Measurements from ENCODE around the gene CDC37L1. TPM values are rescaled to one million over a fixed set of nuclear protein-coding genes. Genes with fewer than 3 reads are reported as not detected.

Gene CDC37L1
- 9.3 and 9.4 TPM in 2 replicates for total RNA-seq
- long read RNA-seq, transcript CDC37L1-201 (7 exons, 3,502 nt), result major isoform, 24 of 30 reads
- long read RNA-seq, partial matches to known transcripts, result 2 of 30 reads
- long read RNA-seq, other reads (novel, unspliced or antisense), result 2 of 30 reads

GRCh38 chr9:4679268-4680172 lies at the start of gene CDC37L1:
Gene CDC37L1 (plus strand): TSS chr9:4679569. CDS start chr9:4679768, 199 bp downstream.
- Mint-ChIP-seq H3K4me3 (no peak within 1 kb of the TSS), H3K36me3 (ENCODE audit: low read depth) (peaks cover 3% of the 10 kb centered on the region), H3K27me3 (ENCODE audit: low read depth) (no peaks in the 10 kb centered on the region), H3K9me3 (no peaks in the 10 kb centered on the region), H3K27ac (ENCODE audit: unreplicated experiment) (no peak within 1 kb of the TSS), H3K4me1 (no peaks in the 10 kb centered on the region)
- peak; percentile 78 for TF ChIP-seq CTCF (conservative IDR thresholded peaks at IDR 0.05)
- DNase-seq (ENCODE audit: low read depth, low spot score), result peak; percentile 97

DNA sequence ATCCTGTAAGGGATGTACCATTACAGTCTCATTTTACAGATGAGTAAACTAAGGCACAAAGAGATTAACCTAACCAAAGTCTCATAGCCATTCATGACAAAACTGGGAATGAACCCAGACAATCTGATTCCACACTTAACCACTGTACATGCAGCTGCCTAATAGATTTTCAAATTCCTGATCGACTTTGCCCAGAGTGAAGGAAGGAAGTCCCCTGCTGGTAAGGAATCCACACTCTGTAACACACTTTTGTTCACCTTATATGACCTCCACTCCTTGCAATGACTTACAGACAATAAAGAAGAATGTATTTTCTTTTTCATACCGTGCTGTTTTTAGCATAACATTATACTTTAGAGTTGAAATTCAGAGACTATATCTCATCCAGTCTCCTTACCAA lies 48.5 kb upstream of the CDC37L1 start:
- TF ChIP-seq CTCF (conservative IDR thresholded peaks at IDR 0.05), result no peak

GRCh38 chr9:4638968-4639367 lies 40.4 kb upstream of the CDC37L1 start:
- no peak for TF ChIP-seq CTCF (conservative IDR thresholded peaks at IDR 0.05)
- no peaks in the 10 kb centered on the region for H3K27me3 Mint-ChIP-seq (ENCODE audit: low read depth)
- H3K36me3 Mint-ChIP-seq (ENCODE audit: low read depth), result no peaks in the 10 kb centered on the region
- peaks cover 5% of the 10 kb centered on the region for H3K4me1 Mint-ChIP-seq
- H3K27ac Mint-ChIP-seq (ENCODE audit: unreplicated experiment), result no peak overlapping the region
- no peak overlapping the region for H3K4me3 Mint-ChIP-seq
- no peaks in the 10 kb centered on the region for H3K9me3 Mint-ChIP-seq
- no peak for DNase-seq (ENCODE audit: low read depth, low spot score)

More for the DNA sequence above, 48.5 kb upstream of the CDC37L1 start:
- DNase-seq (ENCODE audit: low read depth, low spot score), result no peak
- Mint-ChIP-seq H3K4me3 (no peak overlapping the region), H3K36me3 (ENCODE audit: low read depth) (no peaks in the 10 kb centered on the region), H3K27ac (ENCODE audit: unreplicated experiment) (no peak overlapping the region), H3K9me3 (no peaks in the 10 kb centered on the region), H3K27me3 (ENCODE audit: low read depth) (no peaks in the 10 kb centered on the region), H3K4me1 (no peaks in the 10 kb centered on the region)

GRCh38 chr9:4639420-4639819 lies 39.9 kb upstream of the CDC37L1 start:
- Mint-ChIP-seq H3K4me1 (peaks cover 5% of the 10 kb centered on the region), H3K36me3 (ENCODE audit: low read depth) (no peaks in the 10 kb centered on the region), H3K27ac (ENCODE audit: unreplicated experiment) (no peak overlapping the region), H3K27me3 (ENCODE audit: low read depth) (no peaks in the 10 kb centered on the region), H3K4me3 (no peak overlapping the region), H3K9me3 (no peaks in the 10 kb centered on the region)
- TF ChIP-seq CTCF (conservative IDR thresholded peaks at IDR 0.05), result no peak
- DNase-seq (ENCODE audit: low read depth, low spot score), result no peak

DNA sequence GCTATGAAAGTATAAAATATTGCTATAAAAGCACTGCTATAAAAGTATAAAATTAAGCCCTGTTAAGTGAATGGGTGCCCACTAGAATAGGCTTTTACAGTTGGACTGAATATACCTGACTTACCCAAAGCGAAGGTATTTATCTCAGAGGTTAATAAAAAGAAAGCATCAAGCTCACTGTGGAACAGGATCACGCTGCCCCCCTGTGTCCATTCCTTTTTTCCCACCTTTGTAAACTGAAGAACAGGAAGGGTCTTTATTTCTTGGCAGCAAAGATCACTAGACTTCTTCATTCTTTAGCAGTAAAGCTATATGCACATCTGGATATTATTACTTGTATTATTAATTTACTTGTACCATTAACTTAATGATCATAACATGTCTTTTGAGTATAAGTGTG lies 39.3 kb upstream of the CDC37L1 start:
- no peaks in the 10 kb centered on the region for H3K36me3 Mint-ChIP-seq (ENCODE audit: low read depth)
- peak; percentile 18 for DNase-seq (ENCODE audit: low read depth, low spot score)
- H3K27ac Mint-ChIP-seq (ENCODE audit: unreplicated experiment), result no peak overlapping the region
- peaks cover 5% of the 10 kb centered on the region for H3K4me1 Mint-ChIP-seq
- no peak overlapping the region for H3K4me3 Mint-ChIP-seq
- no peaks in the 10 kb centered on the region for H3K9me3 Mint-ChIP-seq
- TF ChIP-seq CTCF (conservative IDR thresholded peaks at IDR 0.05), result peak; percentile 65
- H3K27me3 Mint-ChIP-seq (ENCODE audit: low read depth), result no peaks in the 10 kb centered on the region

All from neural crest cell (in vitro differentiated cells).